ENCODE results near the gene SLC17A2. TPM values are rescaled to one million over a fixed set of nuclear protein-coding genes. Genes with fewer than 3 reads are reported as not detected.
"Not testable (repeated sequence)": the region's sequence is repeated elsewhere in the genome, so short reads cannot be mapped to it uniquely, and the experiment has no call there.

The SLC17A2 gene
- total RNA-seq, 2 donors from 2014 or later: 0.25 to 0.50 TPM

DNA sequence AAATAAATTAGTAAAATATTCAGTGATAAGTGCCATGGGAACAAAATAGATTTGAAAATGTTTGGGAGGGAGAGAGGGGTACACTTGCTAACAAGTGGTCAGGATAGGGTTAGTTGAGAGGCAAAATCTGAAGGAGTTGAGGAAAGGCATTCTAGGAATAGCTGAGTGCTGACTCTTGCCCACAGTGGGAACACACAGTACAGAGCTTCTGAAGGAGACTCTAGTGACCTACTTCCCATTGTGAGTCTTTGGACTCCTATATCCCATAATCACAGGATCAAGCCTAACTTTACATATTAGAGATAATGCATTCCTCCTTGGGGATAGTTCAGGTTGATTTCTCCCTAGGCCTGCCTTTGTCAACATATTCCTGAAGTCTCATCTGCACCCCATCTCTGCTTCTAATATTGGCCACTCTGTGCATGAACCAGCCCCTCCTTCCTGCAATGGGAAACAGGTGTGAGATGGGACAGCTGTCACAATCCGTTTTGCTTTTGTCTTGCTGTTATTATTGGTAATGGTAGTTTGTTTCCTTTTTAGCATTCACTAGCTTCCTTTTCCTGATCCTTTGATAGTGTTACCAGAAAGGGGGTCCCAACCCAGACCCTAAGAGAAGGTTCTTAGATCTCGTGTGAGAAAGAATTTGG, 29.5 kb upstream of the SLC17A2 start:
- DNase-seq (ENCODE audit: low spot score in 2 of 2): no peak
- peaks cover 55 to 71% of the 10 kb centered on the region in 2 donors for H3K36me3 Mint-ChIP-seq
- ATAC-seq: no peak
- peaks cover 22 to 30% of the 10 kb centered on the region in 2 donors for H3K9me3 Mint-ChIP-seq
- peak overlapping the region in 1 of 2 donors; percentile 94 for H3K27ac Mint-ChIP-seq

DNA sequence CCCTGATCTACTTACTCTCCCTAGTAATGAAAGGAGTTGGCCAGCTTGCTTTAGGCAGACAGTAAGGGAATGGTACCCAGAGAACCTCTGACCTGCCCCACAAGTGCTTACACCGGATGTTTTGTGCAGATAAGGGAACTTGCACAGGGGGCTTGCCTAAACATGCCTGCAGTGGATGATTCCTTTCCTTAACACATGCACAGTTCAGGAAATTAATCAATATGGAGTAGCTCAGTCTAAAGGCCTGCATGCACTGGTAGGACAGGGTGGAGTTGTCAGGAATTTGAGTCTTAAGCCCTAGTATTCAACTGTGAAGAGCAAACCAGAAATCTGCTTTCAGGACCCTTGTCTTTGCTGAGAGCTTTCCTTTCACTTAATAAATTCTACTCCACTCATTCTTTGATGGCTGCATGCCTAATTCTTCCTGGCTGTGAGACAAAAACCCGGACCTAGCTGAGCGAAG, 28.2 kb upstream of the SLC17A2 start:
- H3K9me3 Mint-ChIP-seq: peaks cover 22 to 30% of the 10 kb centered on the region in 2 donors
- peaks cover 44 to 58% of the 10 kb centered on the region in 2 donors for H3K36me3 Mint-ChIP-seq
- H3K27ac Mint-ChIP-seq: peak overlapping the region in 1 of 2 donors; percentile 94
- ATAC-seq: no peak
- no peak for DNase-seq (ENCODE audit: low spot score in 2 of 2)

DNA sequence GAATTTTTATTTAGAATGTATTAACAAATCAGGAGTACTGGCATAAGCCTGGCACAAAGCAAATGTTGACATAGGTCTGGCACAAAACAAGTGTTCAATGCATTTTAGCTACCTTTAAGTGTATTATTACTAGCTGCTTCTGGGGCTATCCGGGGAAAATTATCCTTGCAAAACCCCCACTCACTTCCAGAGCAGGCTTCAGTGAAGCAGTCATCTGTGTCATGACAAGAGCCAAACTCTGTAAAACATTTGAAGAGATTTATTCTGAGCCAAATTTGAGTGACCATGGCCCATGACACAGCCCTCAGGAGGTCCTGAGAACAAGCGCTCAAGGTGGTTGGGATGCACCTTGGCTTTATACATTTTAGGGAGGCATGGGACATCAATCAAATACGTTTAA, 25.7 kb upstream of the SLC17A2 start:
- no peak overlapping the region for H3K27ac Mint-ChIP-seq
- no peak for DNase-seq (ENCODE audit: low spot score in 2 of 2)
- peaks cover 22 to 35% of the 10 kb centered on the region in 2 donors for H3K9me3 Mint-ChIP-seq
- H3K36me3 Mint-ChIP-seq: peaks cover 29 to 34% of the 10 kb centered on the region in 2 donors
- ATAC-seq: no peak

DNA sequence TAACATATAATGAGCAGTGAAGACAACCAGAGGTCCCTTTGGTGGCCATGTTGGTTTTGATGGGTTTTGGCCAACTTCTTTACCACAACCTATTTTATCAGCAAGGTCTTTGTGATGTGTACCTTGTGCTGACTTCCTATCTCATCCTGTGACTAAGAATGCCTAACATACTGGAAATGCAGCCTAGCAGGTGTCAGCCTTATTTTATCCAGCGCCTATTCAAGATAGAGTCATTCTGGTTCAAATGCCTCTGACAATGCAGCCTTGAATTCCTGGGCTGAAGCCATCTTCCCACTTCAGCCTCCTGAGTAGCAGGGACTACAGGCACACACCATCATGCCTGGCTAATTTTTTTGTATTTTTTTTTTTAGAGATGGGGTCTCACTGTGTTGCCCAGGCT, 24.3 kb upstream of the SLC17A2 start:
- ATAC-seq (no peak), DNase-seq (ENCODE audit: low spot score in 2 of 2) (no peak)
- Mint-ChIP-seq H3K27ac (no peak overlapping the region), H3K9me3 (peaks cover 15 to 26% of the 10 kb centered on the region in 2 donors), H3K36me3 (peaks cover 19 to 24% of the 10 kb centered on the region in 2 donors)

DNA sequence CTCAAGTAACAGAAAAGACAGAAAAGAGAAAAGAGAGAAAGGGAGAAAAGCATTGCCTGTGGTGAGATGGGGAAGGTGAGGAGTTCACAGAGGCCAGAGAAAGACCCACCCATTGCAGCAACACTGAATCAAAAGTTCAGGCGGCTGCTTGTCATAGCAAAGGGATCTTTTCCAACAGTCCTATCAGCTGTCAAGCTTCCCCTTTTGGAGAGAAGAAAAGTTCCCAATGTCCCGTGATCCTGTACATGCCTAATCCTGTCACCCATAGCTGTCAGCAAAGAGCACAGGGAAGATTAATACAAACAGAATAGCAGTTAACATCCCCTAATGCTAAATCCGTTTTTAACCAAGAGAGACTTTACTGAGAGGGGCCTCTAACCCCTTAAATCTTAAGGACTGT, 23.2 kb upstream of the SLC17A2 start:
- H3K36me3 Mint-ChIP-seq: peaks cover 9 to 14% of the 10 kb centered on the region in 2 donors
- DNase-seq (ENCODE audit: low spot score in 2 of 2) (no peak), ATAC-seq (no peak)

DNA sequence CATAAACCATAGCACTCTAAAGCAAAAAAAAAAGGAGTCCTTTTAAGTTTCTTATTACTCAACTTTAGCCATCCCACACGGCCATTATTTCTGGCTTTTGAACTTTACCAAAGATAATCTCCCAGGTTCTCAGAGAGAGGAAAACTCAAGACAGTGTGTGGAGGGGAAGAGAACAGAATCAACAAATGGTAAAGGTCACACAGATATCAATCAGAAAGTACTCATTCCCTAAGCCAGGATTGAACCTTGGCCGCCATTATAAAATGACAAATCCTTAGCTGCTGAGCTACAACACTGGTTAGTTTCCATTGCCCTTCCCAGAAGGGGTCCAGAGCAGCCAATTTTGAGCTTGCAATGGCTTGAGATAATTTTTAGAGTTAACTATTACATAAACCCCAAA, 22.0 kb upstream of the SLC17A2 start:
- ATAC-seq (no peak), DNase-seq (ENCODE audit: low spot score in 2 of 2) (no peak)
- Mint-ChIP-seq H3K27ac (peak overlapping the region in 1 of 2 donors; percentile 16), H3K36me3 (peaks cover 0 to 6% of the 10 kb centered on the region in 2 donors), H3K9me3 (peaks cover 4 to 11% of the 10 kb centered on the region in 2 donors)

More for the DNA sequence above, 23.2 kb upstream of the SLC17A2 start:
- no peak overlapping the region for H3K27ac Mint-ChIP-seq
- H3K9me3 Mint-ChIP-seq: peaks cover 11 to 18% of the 10 kb centered on the region in 2 donors

DNA sequence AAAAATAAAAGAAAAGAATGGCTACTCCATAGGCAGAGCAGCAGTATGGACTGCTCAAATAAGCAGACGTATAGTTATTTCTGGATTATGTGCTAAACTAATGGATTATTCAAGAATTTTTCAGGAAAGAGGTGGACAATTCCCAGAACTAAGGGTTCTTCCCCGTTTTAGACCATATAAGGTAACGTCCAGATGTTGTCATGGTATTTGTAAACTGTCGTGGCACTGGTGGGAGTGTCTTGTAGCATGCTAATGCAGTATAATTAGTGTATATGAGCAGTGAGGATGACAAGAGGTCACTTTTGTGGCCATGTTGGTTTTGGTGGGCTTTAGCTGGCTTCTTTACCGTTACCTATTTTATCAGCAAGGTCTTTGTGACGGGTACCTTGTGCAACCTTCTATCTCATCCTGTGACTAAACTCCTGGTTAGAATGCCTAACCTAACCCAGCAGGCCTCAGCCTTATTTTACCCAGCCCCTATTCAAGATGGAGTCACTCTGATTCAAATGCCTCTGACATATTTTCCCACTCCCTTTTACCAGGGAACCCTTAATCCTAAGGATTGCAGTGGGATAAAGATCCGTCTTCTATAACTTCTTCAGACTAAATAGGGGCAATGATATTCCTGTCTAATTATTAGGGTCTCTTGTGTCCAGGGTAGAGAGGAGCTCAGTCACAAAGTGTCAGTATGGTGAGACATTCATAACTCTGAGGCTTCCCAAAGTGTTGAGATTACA, 21.0 kb upstream of the SLC17A2 start:
- Mint-ChIP-seq H3K36me3 (peaks cover 6 to 7% of the 10 kb centered on the region in 2 donors), H3K27ac (peak overlapping the region in 1 of 2 donors; percentile 16), H3K9me3 (peaks cover 4 to 14% of the 10 kb centered on the region in 2 donors)
- DNase-seq (ENCODE audit: low spot score in 2 of 2) (no peak), ATAC-seq (no peak)

DNA sequence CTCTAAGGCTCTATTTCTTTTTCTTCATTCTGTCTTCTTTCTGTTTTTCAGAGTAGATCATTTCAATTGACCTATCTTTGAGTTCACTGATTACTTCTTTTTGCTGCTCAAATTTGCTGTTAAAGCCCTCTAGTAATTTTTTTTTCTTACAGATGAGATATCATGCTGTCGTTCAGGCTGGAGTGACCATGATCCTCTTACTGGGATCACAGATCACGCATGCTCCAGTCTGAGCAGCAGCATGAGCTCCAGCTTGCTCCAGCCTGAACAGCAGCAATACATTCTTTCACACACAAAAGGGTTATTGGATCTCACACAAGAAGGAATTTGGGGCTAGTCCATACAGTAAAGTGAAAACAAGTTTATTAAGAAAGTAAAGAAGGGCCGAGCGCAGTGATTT, 19.8 kb upstream of the SLC17A2 start:
- DNase-seq (ENCODE audit: low spot score in 2 of 2) (no peak), ATAC-seq (no peak)
- H3K27ac Mint-ChIP-seq: no peak overlapping the region
- peaks cover 12 to 22% of the 10 kb centered on the region in 2 donors for H3K9me3 Mint-ChIP-seq
- H3K36me3 Mint-ChIP-seq: peaks cover 13 to 18% of the 10 kb centered on the region in 2 donors

DNA sequence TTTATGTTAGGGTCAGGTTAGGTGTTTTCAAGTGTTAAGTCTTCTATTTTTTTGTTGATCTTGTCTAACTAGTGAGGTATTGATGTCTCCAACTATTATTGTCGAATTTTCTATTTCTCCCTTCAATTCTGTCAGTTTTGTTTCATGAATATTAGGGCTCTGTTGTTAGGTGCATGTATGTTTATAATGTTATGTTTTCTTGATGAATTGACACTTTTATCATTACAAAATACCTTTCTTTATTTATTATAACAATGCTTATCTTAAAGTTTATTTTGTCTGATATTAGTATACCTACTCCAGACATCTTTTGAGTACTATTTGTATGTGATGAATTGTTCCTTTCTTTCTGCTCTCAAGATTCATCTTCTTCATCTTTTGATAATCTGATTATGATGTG, 19.2 kb upstream of the SLC17A2 start:
- H3K36me3 Mint-ChIP-seq: peaks cover 13 to 21% of the 10 kb centered on the region in 2 donors
- ATAC-seq (no peak), DNase-seq (ENCODE audit: low spot score in 2 of 2) (no peak)
- no peak overlapping the region for H3K27ac Mint-ChIP-seq
- peaks cover 12 to 23% of the 10 kb centered on the region in 2 donors for H3K9me3 Mint-ChIP-seq

DNA sequence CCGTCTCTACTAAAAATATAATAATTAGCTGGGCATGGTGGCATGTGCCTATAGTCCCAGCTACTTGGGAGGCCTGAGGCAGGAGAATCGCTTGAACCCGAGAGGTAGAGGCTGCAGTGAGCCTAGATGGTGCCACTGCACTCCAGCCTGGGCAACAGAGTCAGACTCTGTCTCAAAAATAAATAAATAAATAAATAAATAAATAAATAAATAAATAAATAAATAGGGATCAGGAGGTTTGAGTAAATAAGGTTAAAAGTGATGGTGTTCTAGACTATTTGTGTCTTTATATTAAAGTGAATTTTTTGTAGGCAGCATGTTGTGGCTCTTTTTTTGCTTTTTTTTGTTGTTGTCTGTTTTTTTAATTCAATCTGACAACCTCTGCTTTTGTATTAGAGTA, 17.0 kb upstream of the SLC17A2 start:
- DNase-seq (ENCODE audit: low spot score in 2 of 2); H3K27ac Mint-ChIP-seq; ATAC-seq: not testable (repeated sequence)
- peaks cover 13 to 21% of the 10 kb centered on the region in 2 donors for H3K36me3 Mint-ChIP-seq
- peaks cover 12 to 23% of the 10 kb centered on the region in 2 donors for H3K9me3 Mint-ChIP-seq

DNA sequence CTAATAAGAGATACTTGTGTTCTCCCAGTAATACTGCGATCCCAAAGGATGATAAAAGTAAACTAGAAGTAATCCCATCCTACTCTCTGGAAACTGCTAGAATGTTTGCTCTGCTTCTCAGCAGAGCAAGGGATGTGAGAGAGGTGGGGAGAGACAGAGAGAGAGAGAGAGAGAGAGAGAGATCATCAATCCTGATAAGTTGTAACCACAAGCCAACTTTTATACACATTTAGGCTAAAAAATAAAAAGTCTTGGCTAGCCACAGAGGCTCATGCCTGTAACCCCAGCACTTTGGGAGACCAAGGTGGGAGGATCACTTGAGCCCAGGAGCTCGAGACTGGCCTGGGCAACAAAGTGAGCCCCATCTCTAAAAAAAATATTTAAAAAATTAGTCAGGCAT, 16.1 kb upstream of the SLC17A2 start:
- Mint-ChIP-seq H3K27ac (peak overlapping the region in 1 of 2 donors; percentile 20), H3K9me3 (peaks cover 12 to 18% of the 10 kb centered on the region in 2 donors), H3K36me3 (peaks cover 13 to 21% of the 10 kb centered on the region in 2 donors)
- ATAC-seq: no peak
- no peak for DNase-seq (ENCODE audit: low spot score in 2 of 2)

DNA sequence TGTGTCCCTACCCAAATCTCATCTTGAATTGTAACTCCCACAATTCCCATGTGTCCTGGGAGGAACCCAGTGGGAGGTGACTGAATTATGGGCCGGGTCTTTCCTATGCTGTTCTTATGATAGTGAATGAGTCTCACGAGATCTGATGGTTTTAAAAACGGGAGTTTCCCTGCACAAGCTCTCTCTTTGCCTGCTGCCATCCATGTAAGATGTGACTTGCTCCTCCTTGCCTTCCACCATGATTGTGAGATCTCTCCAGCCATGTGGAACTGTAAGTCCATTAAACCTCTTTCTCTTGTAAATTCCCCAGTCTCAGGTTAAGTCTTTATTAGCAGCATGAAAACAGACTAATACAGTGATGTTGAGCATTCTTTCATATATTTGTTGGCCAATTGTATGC, 15.2 kb upstream of the SLC17A2 start:
- peaks cover 12 to 18% of the 10 kb centered on the region in 2 donors for H3K9me3 Mint-ChIP-seq
- not testable (repeated sequence) for DNase-seq (ENCODE audit: low spot score in 2 of 2)
- peak overlapping the region; percentile 70 to 87 for H3K27ac Mint-ChIP-seq
- ATAC-seq: peak in 1 of 2 donors; percentile 3
- peaks cover 13 to 21% of the 10 kb centered on the region in 2 donors for H3K36me3 Mint-ChIP-seq

DNA sequence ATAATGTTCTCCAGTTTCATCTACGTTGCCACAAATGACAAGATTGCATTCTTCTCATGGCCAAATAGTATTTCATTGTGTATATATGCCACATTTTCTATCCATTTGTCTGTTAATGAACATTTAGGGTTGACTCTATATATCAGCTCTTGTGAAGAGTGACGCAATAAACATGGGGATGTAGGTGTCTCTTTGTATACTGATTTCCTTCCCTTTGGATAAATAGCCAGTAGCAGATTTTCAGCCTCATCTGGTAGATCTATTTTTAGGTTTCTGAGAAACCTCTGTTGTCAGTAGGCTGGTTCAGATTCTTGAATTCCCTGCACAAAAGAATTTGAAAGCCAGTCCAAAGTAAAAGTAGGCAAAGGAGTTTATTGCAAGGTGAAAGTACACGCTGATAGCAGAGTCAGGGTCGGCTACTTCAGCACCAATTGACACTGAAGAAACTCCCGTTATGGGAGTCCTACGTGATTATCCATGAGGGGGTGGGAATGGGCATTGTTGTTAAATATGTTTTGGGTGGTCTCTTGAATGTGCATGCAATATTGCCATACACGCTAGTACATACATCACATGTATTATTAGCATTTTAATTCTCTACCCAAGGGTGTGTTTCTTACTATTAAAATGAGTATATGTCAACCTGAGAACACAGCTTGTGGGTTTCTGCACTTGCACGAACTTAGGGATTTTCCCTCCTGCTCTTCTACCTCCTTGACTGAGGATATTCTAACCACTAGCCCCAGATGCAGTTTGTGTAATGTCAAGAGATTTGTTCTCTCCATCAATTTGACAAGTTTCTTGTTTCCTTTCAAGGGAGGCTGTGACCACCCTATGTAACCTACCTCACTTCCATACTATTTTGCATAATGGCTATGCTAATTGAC, 14.4 kb upstream of the SLC17A2 start:
- H3K36me3 Mint-ChIP-seq: peaks cover 8 to 21% of the 10 kb centered on the region in 2 donors
- ATAC-seq: peak; percentile 93 to 95
- peak overlapping the region; percentile 70 to 87 for H3K27ac Mint-ChIP-seq
- no peak for DNase-seq (ENCODE audit: low spot score in 2 of 2)
- H3K9me3 Mint-ChIP-seq: peaks cover 8 to 12% of the 10 kb centered on the region in 2 donors

DNA sequence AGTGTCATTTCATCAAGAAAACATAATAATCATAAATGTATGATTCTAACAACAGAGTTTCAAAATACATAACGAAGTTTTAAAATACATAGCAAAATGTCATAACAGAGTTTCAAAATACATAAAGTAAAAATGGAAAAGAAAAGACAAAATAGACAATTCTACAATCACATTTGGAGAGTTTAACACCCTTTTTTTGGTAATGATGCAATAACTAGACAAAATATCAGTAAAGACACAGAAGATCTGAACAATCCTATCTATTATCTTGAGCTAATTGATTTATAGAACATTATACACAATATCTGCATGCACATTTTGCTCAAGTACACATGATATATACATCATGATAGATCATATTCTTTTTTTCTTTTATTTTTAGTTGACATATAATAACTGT, 13.4 kb upstream of the SLC17A2 start:
- Mint-ChIP-seq H3K9me3 (peaks cover 8 to 12% of the 10 kb centered on the region in 2 donors), H3K36me3 (peaks cover 7 to 21% of the 10 kb centered on the region in 2 donors), H3K27ac (no peak overlapping the region)
- DNase-seq (ENCODE audit: low spot score in 2 of 2): no peak
- no peak for ATAC-seq

DNA sequence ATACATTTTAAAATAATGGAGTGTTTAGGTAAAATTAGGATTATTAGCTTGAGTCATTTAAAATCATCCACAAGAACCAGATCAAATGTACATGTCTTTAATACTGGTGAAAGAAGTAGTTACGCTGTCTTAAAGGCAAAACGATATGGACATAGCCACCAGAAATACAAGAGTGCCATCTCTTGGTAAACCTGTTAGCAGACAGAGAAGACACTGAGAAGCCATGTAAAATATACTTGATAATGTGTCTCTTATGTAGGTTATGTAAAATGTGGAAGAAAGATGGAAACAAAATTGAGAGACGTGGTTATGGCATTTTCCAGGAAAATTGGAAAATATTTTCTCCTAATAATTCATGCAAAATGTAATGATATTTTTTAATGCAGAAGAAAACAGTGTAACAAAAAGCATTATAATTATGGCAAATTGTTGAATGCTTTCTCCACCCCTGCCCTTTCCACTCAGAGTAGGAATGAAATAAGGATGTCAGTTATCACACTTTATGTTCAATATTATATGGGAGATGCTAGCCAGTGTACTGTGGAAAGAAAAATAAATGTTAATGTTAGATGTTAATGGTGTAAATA, 12.2 kb upstream of the SLC17A2 start:
- DNase-seq (ENCODE audit: low spot score in 2 of 2) (no peak), ATAC-seq (peak in 1 of 2 donors; percentile 57)
- no peak overlapping the region for H3K27ac Mint-ChIP-seq
- H3K9me3 Mint-ChIP-seq: peaks cover 8 to 12% of the 10 kb centered on the region in 2 donors
- H3K36me3 Mint-ChIP-seq: peaks cover 7 to 21% of the 10 kb centered on the region in 2 donors

DNA sequence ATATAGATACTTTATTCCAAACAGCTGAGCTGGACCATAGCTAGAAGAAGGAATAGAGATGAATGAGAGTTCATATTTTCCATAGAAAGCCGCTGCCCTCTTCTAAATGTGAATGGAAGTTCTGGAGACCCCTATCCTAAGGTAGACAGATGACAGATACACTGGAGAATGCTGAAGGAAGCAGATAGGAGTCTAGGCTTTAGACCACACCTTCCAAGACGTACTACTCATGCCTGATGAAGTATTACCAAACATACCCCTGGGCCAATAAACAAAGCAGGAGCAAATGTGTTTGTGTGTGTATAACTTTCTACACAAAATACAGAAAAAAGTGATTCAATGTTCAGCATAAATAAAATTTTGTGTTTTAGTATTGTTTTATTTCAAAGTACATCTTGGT, 9.1 kb upstream of the SLC17A2 start:
- peaks cover 0 to 12% of the 10 kb centered on the region in 2 donors for H3K36me3 Mint-ChIP-seq
- ATAC-seq (no peak), DNase-seq (ENCODE audit: low spot score in 2 of 2) (no peak)
- H3K27ac Mint-ChIP-seq: no peak overlapping the region
- peaks cover 0 to 4% of the 10 kb centered on the region in 2 donors for H3K9me3 Mint-ChIP-seq

Measured in activated naive CD4-positive, alpha-beta T cell treated with anti-CD3 and anti-CD28 coated beads, Interleukin-2, amount 50 U/mL, for 72 hours (primary cell).